ENCODE results near the gene CSTPP1. TPM values are rescaled to one million over a fixed set of nuclear protein-coding genes. Genes with fewer than 3 reads are reported as not detected.

The CSTPP1 gene
- total RNA-seq, 4 donors from 2014 or later: 4.9 to 33.8 (median 19.5) TPM

DNA sequence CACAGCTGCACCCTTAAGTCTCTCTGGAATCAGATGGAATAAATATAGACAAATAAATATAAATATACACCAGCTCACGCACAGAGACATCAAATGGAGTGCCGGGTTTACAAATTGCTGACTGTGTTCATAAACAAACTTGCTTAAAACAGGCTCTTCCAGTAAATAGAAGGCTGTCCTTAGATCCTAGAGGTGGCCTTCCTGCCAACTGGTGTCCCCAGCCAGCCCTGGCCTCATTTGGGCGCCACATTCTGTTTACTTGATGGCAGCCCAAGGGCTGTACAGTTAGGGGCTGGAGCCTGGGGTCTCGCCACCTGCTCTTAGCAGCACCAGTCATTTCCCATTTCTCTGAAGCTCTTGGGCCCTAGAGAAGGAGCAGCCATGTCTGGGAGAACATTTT is 219.3 kb downstream of the CSTPP1 start:
- no peak overlapping the region for H3K27ac ChIP-seq
- TF ChIP-seq POLR2A (IDR thresholded peaks at IDR 0.05): no peak
- TF ChIP-seq, protein P1, sequence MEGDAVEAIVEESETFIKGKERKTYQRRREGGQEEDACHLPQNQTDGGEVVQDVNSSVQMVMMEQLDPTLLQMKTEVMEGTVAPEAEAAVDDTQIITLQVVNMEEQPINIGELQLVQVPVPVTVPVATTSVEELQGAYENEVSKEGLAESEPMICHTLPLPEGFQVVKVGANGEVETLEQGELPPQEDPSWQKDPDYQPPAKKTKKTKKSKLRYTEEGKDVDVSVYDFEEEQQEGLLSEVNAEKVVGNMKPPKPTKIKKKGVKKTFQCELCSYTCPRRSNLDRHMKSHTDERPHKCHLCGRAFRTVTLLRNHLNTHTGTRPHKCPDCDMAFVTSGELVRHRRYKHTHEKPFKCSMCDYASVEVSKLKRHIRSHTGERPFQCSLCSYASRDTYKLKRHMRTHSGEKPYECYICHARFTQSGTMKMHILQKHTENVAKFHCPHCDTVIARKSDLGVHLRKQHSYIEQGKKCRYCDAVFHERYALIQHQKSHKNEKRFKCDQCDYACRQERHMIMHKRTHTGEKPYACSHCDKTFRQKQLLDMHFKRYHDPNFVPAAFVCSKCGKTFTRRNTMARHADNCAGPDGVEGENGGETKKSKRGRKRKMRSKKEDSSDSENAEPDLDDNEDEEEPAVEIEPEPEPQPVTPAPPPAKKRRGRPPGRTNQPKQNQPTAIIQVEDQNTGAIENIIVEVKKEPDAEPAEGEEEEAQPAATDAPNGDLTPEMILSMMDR (IDR thresholded peaks at IDR 0.05): no peak
- no peaks in the 10 kb centered on the region for H3K9me3 ChIP-seq
- peaks cover 0 to 3% of the 10 kb centered on the region in 2 donors for H3K4me1 ChIP-seq
- H3K27me3 ChIP-seq: no peaks in the 10 kb centered on the region
- DNase-seq: no peak
- H3K4me3 ChIP-seq: no peak overlapping the region
- intact Hi-C loops (cut with DNase I; ENCODE audit: low total_unique reads): no loop called here
- no peaks in the 10 kb centered on the region for H3K36me3 ChIP-seq

DNA sequence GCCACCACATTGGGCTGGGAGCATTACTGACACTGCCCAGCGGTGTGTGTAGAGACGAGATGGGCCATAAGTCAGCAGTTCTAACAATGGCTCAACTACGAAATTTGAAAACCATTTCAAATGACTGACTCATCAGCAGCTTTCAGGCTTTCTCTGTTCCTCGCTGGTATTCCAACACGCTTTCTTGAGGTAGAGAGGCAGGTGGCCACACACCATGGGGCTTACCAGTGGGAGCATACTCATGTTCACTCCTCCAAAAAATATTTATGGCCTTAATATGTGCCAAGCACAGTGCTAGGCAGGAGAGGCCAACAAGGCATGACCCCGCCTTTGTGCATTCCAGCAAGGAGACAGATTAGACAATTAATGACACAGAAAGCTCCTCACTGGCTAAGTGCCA is 219.8 kb downstream of the CSTPP1 start:
- DNase-seq: no peak
- H3K27ac ChIP-seq: no peak overlapping the region
- TF ChIP-seq POLR2A (IDR thresholded peaks at IDR 0.05): no peak
- TF ChIP-seq, protein P1 (IDR thresholded peaks at IDR 0.05): no peak
- no peaks in the 10 kb centered on the region for H3K9me3 ChIP-seq
- H3K4me1 ChIP-seq: peaks cover 0 to 3% of the 10 kb centered on the region in 2 donors
- no peaks in the 10 kb centered on the region for H3K36me3 ChIP-seq
- no peak overlapping the region for H3K4me3 ChIP-seq
- H3K27me3 ChIP-seq: no peaks in the 10 kb centered on the region
- intact Hi-C loops (cut with DNase I; ENCODE audit: low total_unique reads): no loop called here

GRCh38 chr11:47156951-47157350 is 220.4 kb downstream of the CSTPP1 start:
- H3K36me3 ChIP-seq: no peaks in the 10 kb centered on the region
- no peak overlapping the region for H3K27ac ChIP-seq
- H3K9me3 ChIP-seq: no peaks in the 10 kb centered on the region
- TF ChIP-seq POLR2A (IDR thresholded peaks at IDR 0.05): no peak
- TF ChIP-seq, protein P1 (IDR thresholded peaks at IDR 0.05): no peak
- H3K4me1 ChIP-seq: peaks cover 0 to 3% of the 10 kb centered on the region in 2 donors
- no peak for DNase-seq
- no peak overlapping the region for H3K4me3 ChIP-seq
- intact Hi-C loops (cut with DNase I; ENCODE audit: low total_unique reads): no loop called here
- no peaks in the 10 kb centered on the region for H3K27me3 ChIP-seq

GRCh38 chr11:47157805-47158204 is 221.2 kb downstream of the CSTPP1 start:
- TF ChIP-seq POLR2A (IDR thresholded peaks at IDR 0.05): no peak
- TF ChIP-seq, protein P1 (IDR thresholded peaks at IDR 0.05): no peak
- intact Hi-C loops (cut with DNase I; ENCODE audit: low total_unique reads): no loop called here

DNA sequence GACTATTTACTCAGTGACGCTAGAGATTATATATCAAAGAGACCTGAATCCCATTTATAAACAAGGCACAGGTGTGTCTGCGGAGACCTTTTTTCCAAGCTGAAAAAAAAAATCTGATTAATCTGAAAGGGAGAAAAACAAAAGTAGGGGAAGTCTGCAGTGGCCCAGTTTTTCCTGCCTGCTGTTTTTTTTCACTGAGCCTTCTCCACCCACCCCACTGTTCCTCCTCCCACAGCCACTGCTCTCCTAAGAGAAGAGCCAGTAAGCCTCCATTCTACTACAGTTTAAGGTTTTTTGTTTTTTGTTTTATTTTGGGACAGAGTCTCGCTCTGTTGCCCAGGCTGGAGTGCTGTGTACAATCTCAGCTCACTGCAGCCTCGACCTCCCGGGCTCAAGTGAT is 221.7 kb downstream of the CSTPP1 start:
- intact Hi-C loops (cut with DNase I; ENCODE audit: low total_unique reads): no loop called here
- H3K4me1 ChIP-seq: no peaks in the 10 kb centered on the region
- TF ChIP-seq, protein P1 (IDR thresholded peaks at IDR 0.05): no peak
- TF ChIP-seq POLR2A (IDR thresholded peaks at IDR 0.05): no peak

More at GRCh38 chr11:47157805-47158204, 221.2 kb downstream of the CSTPP1 start:
- Histone ChIP-seq H3K36me3 (no peaks in the 10 kb centered on the region), H3K27ac (no peak overlapping the region), H3K27me3 (no peaks in the 10 kb centered on the region), H3K4me1 (peaks cover 0 to under 1% of the 10 kb centered on the region in 2 donors), H3K4me3 (no peak overlapping the region), H3K9me3 (no peaks in the 10 kb centered on the region)
- no peak for DNase-seq

More for the DNA sequence above, 221.7 kb downstream of the CSTPP1 start:
- DNase-seq: no peak
- H3K27ac ChIP-seq: no peak overlapping the region
- H3K36me3 ChIP-seq: no peaks in the 10 kb centered on the region
- no peak overlapping the region for H3K4me3 ChIP-seq
- no peaks in the 10 kb centered on the region for H3K9me3 ChIP-seq
- no peaks in the 10 kb centered on the region for H3K27me3 ChIP-seq
